Measurements from ENCODE around the gene TNFRSF19.

Gene TNFRSF19

GRCh38 chr13:23697772-23698313 lies 127.6 kb downstream of the TNFRSF19 start:
- Histone ChIP-seq H3K4me3 (ENCODE audit: insufficient read length, low read depth) (no peak overlapping the region), H3K9me3 (ENCODE audit: insufficient read depth, low read length) (no peaks in the 10 kb centered on the region), H3K27me3 (ENCODE audit: insufficient read depth, insufficient read length) (no peaks in the 10 kb centered on the region), H3K36me3 (ENCODE audit: insufficient read depth, insufficient read length, low read length) (no peaks in the 10 kb centered on the region), H3K9ac (ENCODE audit: insufficient read length, low read depth) (no peak overlapping the region), H3K4me1 (ENCODE audit: insufficient read depth, insufficient read length) (peaks cover 6% of the 10 kb centered on the region)
- TF ChIP-seq ZNF274 (IDR thresholded peaks at IDR 0.05; ENCODE audit: low read depth, low read length) (no peak), SUZ12 (IDR thresholded peaks at IDR 0.05; ENCODE audit: extremely low read depth, insufficient read depth, insufficient read length) (no peak)
- DNase-seq (ENCODE audit: low read depth, low spot score), result no peak

- no peaks in the 10 kb centered on the region for H3K27me3 ChIP-seq (ENCODE audit: insufficient read depth, insufficient read length)
- H3K4me1 ChIP-seq (ENCODE audit: insufficient read depth, insufficient read length), result peaks cover 6% of the 10 kb centered on the region
- no peaks in the 10 kb centered on the region for H3K36me3 ChIP-seq (ENCODE audit: insufficient read depth, insufficient read length, low read length)
- DNase-seq (ENCODE audit: low read depth, low spot score), result no peak
- no peak for TF ChIP-seq SUZ12 (IDR thresholded peaks at IDR 0.05; ENCODE audit: extremely low read depth, insufficient read depth, insufficient read length)
- TF ChIP-seq YY1 (IDR thresholded peaks at IDR 0.05; ENCODE audit: insufficient read depth, insufficient read length), result no peak
- TF ChIP-seq ZNF274 (IDR thresholded peaks at IDR 0.05; ENCODE audit: low read depth, low read length), result no peak
- H3K9ac ChIP-seq (ENCODE audit: insufficient read length, low read depth), result no peak overlapping the region
- H3K9me3 ChIP-seq (ENCODE audit: insufficient read depth, low read length), result no peaks in the 10 kb centered on the region
- no peak overlapping the region for H3K4me3 ChIP-seq (ENCODE audit: insufficient read length, low read depth)
These were observed 129.1 kb downstream of the TNFRSF19 start for GRCh38 chr13:23699271-23699670.

GRCh38 chr13:23701186-23701585 lies 131.0 kb downstream of the TNFRSF19 start:
- Histone ChIP-seq H3K36me3 (ENCODE audit: insufficient read depth, insufficient read length, low read length) (no peaks in the 10 kb centered on the region), H3K9me3 (ENCODE audit: insufficient read depth, low read length) (no peaks in the 10 kb centered on the region), H3K4me1 (ENCODE audit: insufficient read depth, insufficient read length) (peaks cover 6% of the 10 kb centered on the region), H3K27me3 (ENCODE audit: insufficient read depth, insufficient read length) (no peaks in the 10 kb centered on the region), H3K4me3 (ENCODE audit: insufficient read length, low read depth) (no peak overlapping the region), H3K9ac (ENCODE audit: insufficient read length, low read depth) (no peak overlapping the region)
- no peak for DNase-seq (ENCODE audit: low read depth, low spot score)
- TF ChIP-seq SUZ12 (IDR thresholded peaks at IDR 0.05; ENCODE audit: extremely low read depth, insufficient read depth, insufficient read length) (no peak), YY1 (IDR thresholded peaks at IDR 0.05; ENCODE audit: insufficient read depth, insufficient read length) (no peak), ZNF274 (IDR thresholded peaks at IDR 0.05; ENCODE audit: low read depth, low read length) (no peak)

GRCh38 chr13:23701636-23702035 lies 131.4 kb downstream of the TNFRSF19 start:
- Histone ChIP-seq H3K27me3 (ENCODE audit: insufficient read depth, insufficient read length) (no peaks in the 10 kb centered on the region), H3K4me1 (ENCODE audit: insufficient read depth, insufficient read length) (peaks cover 6% of the 10 kb centered on the region), H3K4me3 (ENCODE audit: insufficient read length, low read depth) (no peak overlapping the region), H3K9me3 (ENCODE audit: insufficient read depth, low read length) (no peaks in the 10 kb centered on the region), H3K36me3 (ENCODE audit: insufficient read depth, insufficient read length, low read length) (no peaks in the 10 kb centered on the region), H3K9ac (ENCODE audit: insufficient read length, low read depth) (no peak overlapping the region)
- no peak for TF ChIP-seq YY1 (IDR thresholded peaks at IDR 0.05; ENCODE audit: insufficient read depth, insufficient read length)
- no peak for TF ChIP-seq ZNF274 (IDR thresholded peaks at IDR 0.05; ENCODE audit: low read depth, low read length)
- no peak for DNase-seq (ENCODE audit: low read depth, low spot score)

- no peak overlapping the region for H3K9ac ChIP-seq (ENCODE audit: insufficient read length, low read depth)
- H3K4me3 ChIP-seq (ENCODE audit: insufficient read length, low read depth), result no peak overlapping the region
- H3K36me3 ChIP-seq (ENCODE audit: insufficient read depth, insufficient read length, low read length), result no peaks in the 10 kb centered on the region
- no peaks in the 10 kb centered on the region for H3K27me3 ChIP-seq (ENCODE audit: insufficient read depth, insufficient read length)
- no peaks in the 10 kb centered on the region for H3K9me3 ChIP-seq (ENCODE audit: insufficient read depth, low read length)
- no peak for DNase-seq (ENCODE audit: low read depth, low spot score)
- TF ChIP-seq ZNF274 (IDR thresholded peaks at IDR 0.05; ENCODE audit: low read depth, low read length), result no peak
- peaks cover 6% of the 10 kb centered on the region for H3K4me1 ChIP-seq (ENCODE audit: insufficient read depth, insufficient read length)
These were observed 133.1 kb downstream of the TNFRSF19 start for GRCh38 chr13:23703246-23703860.

GRCh38 chr13:23705583-23705982 lies 135.4 kb downstream of the TNFRSF19 start:
- no peak for TF ChIP-seq YY1 (IDR thresholded peaks at IDR 0.05; ENCODE audit: insufficient read depth, insufficient read length)
- no peak for TF ChIP-seq SUZ12 (IDR thresholded peaks at IDR 0.05; ENCODE audit: extremely low read depth, insufficient read depth, insufficient read length)
- no peaks in the 10 kb centered on the region for H3K36me3 ChIP-seq (ENCODE audit: insufficient read depth, insufficient read length, low read length)
- no peaks in the 10 kb centered on the region for H3K27me3 ChIP-seq (ENCODE audit: insufficient read depth, insufficient read length)
- peaks cover 7% of the 10 kb centered on the region for H3K9me3 ChIP-seq (ENCODE audit: insufficient read depth, low read length)
- peaks cover 6% of the 10 kb centered on the region for H3K4me1 ChIP-seq (ENCODE audit: insufficient read depth, insufficient read length)
- no peak overlapping the region for H3K9ac ChIP-seq (ENCODE audit: insufficient read length, low read depth)
- no peak overlapping the region for H3K4me3 ChIP-seq (ENCODE audit: insufficient read length, low read depth)
- DNase-seq (ENCODE audit: low read depth, low spot score), result no peak

GRCh38 chr13:23707674-23708073 lies 137.5 kb downstream of the TNFRSF19 start:
- no peak overlapping the region for H3K4me3 ChIP-seq (ENCODE audit: insufficient read length, low read depth)
- no peaks in the 10 kb centered on the region for H3K36me3 ChIP-seq (ENCODE audit: insufficient read depth, insufficient read length, low read length)
- DNase-seq (ENCODE audit: low read depth, low spot score), result no peak
- H3K4me1 ChIP-seq (ENCODE audit: insufficient read depth, insufficient read length), result peaks cover 3% of the 10 kb centered on the region
- H3K27me3 ChIP-seq (ENCODE audit: insufficient read depth, insufficient read length), result no peaks in the 10 kb centered on the region
- H3K9me3 ChIP-seq (ENCODE audit: insufficient read depth, low read length), result peaks cover 7% of the 10 kb centered on the region
- no peak overlapping the region for H3K9ac ChIP-seq (ENCODE audit: insufficient read length, low read depth)
- no peak for TF ChIP-seq SUZ12 (IDR thresholded peaks at IDR 0.05; ENCODE audit: extremely low read depth, insufficient read depth, insufficient read length)
- no peak for TF ChIP-seq ZNF274 (IDR thresholded peaks at IDR 0.05; ENCODE audit: low read depth, low read length)
- no peak for TF ChIP-seq YY1 (IDR thresholded peaks at IDR 0.05; ENCODE audit: insufficient read depth, insufficient read length)

Measured in NT2/D1 (cell line).